ENCODE data around the gene HDAC11.

- no peak for TF ChIP-seq POLR2A (IDR thresholded peaks at IDR 0.05)
- TF ChIP-seq, protein P1, sequence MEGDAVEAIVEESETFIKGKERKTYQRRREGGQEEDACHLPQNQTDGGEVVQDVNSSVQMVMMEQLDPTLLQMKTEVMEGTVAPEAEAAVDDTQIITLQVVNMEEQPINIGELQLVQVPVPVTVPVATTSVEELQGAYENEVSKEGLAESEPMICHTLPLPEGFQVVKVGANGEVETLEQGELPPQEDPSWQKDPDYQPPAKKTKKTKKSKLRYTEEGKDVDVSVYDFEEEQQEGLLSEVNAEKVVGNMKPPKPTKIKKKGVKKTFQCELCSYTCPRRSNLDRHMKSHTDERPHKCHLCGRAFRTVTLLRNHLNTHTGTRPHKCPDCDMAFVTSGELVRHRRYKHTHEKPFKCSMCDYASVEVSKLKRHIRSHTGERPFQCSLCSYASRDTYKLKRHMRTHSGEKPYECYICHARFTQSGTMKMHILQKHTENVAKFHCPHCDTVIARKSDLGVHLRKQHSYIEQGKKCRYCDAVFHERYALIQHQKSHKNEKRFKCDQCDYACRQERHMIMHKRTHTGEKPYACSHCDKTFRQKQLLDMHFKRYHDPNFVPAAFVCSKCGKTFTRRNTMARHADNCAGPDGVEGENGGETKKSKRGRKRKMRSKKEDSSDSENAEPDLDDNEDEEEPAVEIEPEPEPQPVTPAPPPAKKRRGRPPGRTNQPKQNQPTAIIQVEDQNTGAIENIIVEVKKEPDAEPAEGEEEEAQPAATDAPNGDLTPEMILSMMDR (IDR thresholded peaks at IDR 0.05), result no peak
Measured at GRCh38 chr3:13474776-13475303, 5.3 kb upstream of the HDAC11 start.
